Embryonic facial prominence (tissue), 1 donor: ENCODE results near the gene SPATA18.
"Not testable (repeated sequence)": the region's sequence is repeated elsewhere in the genome, so short reads cannot be mapped to it uniquely, and the experiment has no call there.

Experiments used
- DNase-seq: peaks from one replicate; pipeline ENCODE4 v3.0.0-alpha.2; 2016; ENCODE audit errors: extremely low spot score

The SPATA18 gene

DNA sequence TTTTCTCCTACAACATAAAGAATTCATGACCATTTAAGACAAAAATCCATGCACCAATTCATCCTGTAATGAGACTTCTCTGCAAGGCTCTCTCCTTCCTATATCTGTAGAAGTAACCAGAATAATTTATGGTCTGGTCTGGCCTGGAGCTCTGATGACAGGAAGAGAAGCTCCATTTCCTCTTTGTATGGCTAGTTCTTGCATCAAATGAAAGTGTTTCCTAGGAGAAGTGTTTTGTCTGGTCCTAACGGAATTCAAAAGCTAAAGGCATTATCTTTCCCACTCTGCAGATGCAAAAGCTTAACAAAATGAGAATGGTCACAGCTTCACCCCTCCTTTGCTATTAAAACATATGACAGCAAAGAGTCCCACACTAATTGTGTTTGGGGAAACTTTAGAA, 55.1 kb downstream of the SPATA18 start:
- no peak for DNase-seq

DNA sequence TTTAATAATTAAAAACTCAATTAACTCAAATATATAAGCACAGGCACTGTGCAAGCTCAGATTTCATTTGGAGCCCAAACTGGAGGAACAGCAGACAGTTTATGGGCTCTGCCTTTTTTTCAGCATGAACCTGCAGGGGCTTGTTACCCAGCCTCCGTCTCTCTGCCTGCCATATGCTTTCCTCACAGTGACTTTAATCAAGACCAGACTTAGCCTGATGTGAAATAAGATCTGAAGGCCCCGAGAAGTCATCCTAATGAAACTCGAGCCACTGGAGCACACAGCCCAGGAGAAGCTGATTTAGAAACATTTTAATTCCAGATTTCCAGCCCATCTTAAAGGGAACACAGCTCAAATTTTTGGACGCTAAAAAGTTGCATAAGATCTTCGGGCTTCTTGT, 55.6 kb downstream of the SPATA18 start:
- DNase-seq, result peak; percentile 60

GRCh38 chr4:52107336-52107735, 56.2 kb downstream of the SPATA18 start:
- DNase-seq, result no peak

GRCh38 chr4:52107745-52108144, 56.6 kb downstream of the SPATA18 start:
- no peak for DNase-seq

DNA sequence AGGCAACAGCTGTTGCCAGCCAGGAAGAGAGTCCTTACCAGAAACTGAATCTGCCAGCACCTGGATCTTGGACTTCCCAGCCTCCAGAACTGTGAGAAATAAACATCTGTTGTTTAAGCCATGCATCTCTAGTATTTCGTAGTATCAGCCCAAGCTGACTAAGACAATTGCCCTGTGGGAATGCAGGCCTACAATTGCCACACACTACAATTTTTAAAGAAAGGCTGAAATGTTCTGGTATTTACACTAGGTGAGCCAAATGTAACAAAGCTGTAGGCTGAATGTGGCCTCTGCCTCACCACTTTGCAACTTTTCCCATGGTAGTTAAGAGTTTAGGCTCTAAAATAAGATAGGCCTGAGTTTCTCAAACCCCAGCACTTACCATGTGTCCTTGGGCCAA, 59.1 kb downstream of the SPATA18 start:
- no peak for DNase-seq

DNA sequence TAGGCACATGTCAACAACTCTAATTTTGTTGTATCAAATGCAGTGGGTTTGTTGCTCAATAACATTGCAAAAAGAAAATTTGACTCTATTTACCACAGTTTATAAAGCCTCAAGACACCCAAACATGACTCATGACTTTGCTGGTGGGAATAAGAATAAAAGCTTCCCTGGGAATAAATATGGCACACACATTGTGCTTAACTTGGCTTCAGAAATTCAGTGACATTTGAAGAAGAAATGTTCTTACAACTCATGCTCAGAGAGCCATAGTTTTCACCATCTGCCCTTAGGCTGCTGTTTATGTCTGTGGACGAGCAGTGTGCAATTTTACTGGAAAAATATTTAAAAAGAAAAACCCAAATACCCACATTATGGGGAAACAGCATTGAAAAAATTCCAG, 60.9 kb downstream of the SPATA18 start:
- DNase-seq, result no peak

DNA sequence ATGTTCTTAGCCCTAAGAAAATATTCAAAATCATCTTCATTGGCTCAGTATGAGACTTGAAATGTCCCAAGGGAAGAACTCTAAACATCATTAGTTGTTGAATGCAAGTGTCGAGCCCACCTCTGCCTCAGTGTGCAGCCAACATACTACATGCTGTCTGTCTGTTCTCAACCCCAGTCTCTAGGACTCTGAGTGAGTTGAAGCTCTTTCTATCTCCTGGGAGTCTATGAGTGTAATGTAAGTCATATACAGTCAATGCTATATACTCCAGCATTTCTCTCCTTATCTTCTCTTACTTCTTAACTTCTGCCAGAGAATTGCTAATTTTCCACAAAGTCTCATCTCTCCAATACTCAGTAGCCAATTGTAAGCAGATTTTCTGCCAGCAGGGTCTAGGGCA, 61.3 kb downstream of the SPATA18 start:
- DNase-seq, result no peak

DNA sequence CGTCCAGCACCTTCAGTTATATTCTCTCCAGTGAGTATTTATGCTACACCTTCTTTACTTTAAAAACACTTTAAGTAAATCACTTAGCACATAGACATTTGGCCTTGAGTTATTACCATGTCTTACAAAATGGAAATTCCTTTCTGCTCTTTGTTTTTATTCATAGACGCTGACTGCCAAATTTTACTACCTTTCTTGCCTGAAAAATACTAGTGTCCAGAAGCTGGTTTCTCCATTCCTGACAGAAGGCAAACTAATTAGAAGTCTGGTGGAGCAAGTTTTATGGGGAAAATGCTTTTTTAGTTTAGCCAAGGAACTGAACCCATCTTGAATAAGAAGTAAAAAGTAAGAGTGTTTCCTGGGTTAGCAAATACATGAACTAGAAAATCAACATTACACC, 65.5 kb downstream of the SPATA18 start:
- no peak for DNase-seq

DNA sequence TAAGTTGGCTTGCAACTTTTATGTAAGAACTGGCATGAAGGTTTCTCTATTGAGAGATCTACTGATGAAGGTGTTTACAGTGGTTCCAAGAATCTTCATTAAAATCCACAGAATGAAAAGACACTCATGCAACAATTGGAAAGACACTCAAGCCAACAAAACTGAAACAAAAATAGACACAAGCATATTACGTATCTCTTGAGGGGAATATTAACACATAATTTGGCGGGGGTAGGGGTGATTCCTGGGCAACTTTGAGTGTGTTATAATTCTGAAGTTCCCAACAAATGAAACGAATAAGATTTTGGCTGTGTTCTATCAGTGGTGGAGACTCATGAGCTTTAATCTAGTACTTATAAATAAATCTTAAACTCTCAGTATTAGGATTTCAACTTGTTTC, 75.1 kb downstream of the SPATA18 start:
- no peak for DNase-seq

GRCh38 chr4:52126966-52127365, 75.9 kb downstream of the SPATA18 start:
- DNase-seq, result no peak

DNA sequence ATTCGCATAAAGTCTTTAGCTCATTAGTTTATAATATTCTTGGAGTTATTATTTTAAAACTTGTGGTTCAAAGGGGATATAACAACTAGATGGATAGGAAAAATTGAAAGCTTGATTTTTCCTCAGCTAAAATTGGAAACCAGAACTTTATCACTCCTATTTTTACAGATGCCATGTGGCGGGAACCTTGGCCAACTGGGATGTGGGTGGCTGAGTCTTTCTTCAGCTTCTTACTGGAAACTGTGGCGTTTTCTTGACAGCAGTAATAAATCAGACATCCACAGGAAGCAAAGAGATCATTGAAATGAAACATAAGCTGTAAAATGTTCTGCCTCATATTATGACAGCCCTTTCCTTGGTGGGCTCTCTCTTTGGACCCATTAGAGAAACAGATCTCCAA, 84.1 kb downstream of the SPATA18 start:
- no peak for DNase-seq

- DNase-seq, result not testable (repeated sequence)
Observed at GRCh38 chr4:52137152-52137551, 86.0 kb downstream of the SPATA18 start.

DNA sequence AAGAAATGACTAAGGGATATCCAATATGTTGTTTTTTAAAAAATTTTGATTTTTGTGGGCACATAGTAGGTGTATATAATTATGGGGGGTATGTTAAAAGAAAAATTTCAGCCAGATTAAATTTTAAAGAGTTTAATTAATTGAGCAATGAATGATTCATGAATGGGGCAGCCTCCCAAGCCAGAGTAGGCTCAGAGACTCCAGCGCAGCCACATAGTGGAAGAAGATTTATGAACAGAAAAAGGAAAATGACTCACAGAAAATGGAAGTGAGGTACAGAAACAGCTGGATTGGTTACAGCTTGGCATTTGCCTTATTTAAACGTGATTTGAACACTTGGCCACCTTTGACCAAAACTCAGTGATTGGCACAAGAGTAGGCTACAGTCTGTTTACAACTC, 91.7 kb downstream of the SPATA18 start:
- DNase-seq, result no peak

DNA sequence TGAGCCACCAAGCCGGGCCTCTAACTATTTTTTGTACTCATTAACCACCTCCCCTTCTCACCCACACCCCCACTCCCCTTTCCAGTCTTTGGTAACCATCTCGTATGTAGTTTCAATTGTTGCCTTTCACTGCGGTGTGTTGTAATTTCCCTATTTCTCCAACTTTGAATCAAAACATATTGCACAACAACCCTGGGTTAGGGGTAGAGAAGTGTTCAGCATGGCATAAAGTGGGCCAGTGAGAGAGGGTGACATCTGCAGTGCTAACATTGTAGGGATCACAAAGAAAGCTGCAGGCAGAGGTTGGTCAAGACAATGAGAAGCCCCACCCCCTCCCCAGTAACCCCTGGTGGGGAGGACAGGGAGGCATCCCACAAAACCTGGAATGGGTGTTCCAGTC, 92.7 kb downstream of the SPATA18 start:
- DNase-seq, result no peak

DNA sequence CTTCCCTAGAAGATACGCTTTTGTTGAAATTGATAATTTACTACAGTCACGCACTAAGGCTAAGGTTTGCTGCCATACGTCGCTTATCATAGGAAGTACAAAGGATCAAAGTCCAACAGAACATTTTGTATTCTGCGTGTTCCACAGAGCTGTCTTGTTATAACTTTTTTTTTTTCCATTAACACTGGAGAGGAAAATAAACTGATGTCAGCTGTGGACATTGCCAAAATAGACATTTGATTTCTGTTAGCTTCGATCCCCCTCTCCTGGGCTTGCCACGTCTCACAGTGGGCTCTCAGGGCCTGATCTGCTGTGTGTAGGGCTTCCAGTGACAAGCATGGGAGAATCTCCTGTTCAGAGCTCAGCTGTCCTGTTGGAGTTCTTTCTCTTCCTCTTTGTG, 93.3 kb downstream of the SPATA18 start:
- DNase-seq, result no peak
